AG04449 (cell line): ENCODE results near the gene NUMB.
A peak's percentile ranks its signal among the peaks of the same experiment; 100 is the strongest.

ENCODE experiments used
- CTCF ChIA-PET: fragments of 350-600 bp; formaldehyde crosslinking; extraction: SDS; loops from one replicate; lab custom pipeline; 2021; ENCODE audit warnings: antibody characterized with exemption; lab: Yijun Ruan, JAX
- POLR2A ChIA-PET: fragments of 400-600, 350-600 bp; formaldehyde crosslinking; extraction: SDS; loops from one replicate; lab custom pipeline; 2020; ENCODE audit warnings: antibody characterized with exemption, inconsistent platforms; lab: Yijun Ruan, JAX
- DNase-seq: peaks from one replicate; pipeline ENCODE4 v3.0.0-alpha.2; 2010; ENCODE audit warnings: low read depth, low spot score
- H3K4me3 ChIP-seq: 2 replicates; pipeline ENCODE4 v1.5.1; 2011; ENCODE audit warnings: low read depth, mild to moderate bottlenecking, control low read depth, low read length
- CTCF ChIP-seq: IDR thresholded peaks from one replicate; pipeline ENCODE4 v1.5.1; 2011; ENCODE audit warnings: mild to moderate bottlenecking, moderate library complexity, low read length, control low read depth, inconsistent platforms; ENCODE audit not compliant: insufficient read depth; ENCODE audit errors: missing control alignments

Gene NUMB

DNA sequence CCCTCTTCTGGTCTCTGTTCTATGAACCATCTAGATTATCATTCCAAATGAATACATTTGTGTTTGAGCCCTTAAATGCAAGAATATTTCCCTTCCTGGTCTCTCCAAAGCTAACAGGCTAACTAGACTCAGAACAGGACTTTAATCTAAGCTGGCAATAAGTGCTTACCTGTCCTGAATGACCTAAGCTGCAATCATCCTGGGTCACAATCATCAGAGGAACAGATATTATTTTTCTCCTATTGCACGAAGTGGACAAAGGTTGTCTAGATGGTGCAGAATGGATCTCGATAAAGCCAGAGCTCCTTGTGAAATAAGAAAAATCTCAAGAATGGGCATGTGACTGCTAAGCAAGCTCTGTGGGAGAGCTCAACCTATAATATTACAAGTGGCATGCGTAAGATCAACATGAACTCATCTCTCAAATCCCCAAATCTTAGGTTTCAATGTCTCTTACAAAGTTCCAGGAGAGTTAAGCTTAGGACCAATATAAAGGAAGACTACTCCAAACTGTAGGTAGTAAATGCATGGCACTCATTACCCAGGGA, 10.6 kb upstream of the NUMB start:
- DNase-seq, result no peak
- H3K4me3 ChIP-seq, result no peak overlapping the region
- no peak for TF ChIP-seq CTCF
- ChIA-PET CTCF (interaction anchor here (0.6 to 12.8 kb wide), 10 partner anchors 9 to 302 kb away, joined by 3 to 270 read pairs (median 4); no protein-coding TSS in a partner anchor), POLR2A (no interaction called here)

- no peak for TF ChIP-seq CTCF
- no peak overlapping the region for H3K4me3 ChIP-seq
- ChIA-PET POLR2A (interaction anchor here (0.6 to 0.7 kb wide), 2 partner anchors 45 to 82 kb away, joined by 3 read pairs; no protein-coding TSS in a partner anchor), CTCF (interaction anchor here (1.0 to 12.8 kb wide), 3 partner anchors 174 to 293 kb away, joined by 3 to 270 read pairs (median 133); no protein-coding TSS in a partner anchor)
- DNase-seq, result no peak
These were observed 9.5 kb upstream of the NUMB start for GRCh38 chr14:73467800-73468199.

DNA sequence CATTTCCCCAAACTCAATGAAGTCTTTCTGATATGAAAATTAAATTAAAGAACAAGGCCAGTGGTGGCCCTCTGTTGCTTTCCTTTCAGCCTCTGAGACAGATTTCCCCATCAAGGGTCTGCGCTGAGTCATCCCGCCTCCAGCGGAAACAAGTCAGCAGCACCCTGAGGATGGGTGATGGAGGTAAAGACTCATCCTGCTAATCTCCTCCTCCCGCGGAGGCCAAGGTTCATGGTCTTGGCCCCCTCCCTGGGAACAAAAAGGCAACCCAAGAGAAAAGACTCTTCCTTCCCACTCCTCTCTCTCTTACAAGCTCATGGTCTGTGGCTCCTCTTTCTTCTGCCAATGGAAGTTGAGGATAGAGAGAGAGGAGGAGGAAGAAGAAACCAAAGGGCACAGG, 9.0 kb upstream of the NUMB start:
- no peak for DNase-seq
- no peak for TF ChIP-seq CTCF
- ChIA-PET POLR2A (interaction anchor here (0.7 kb wide), 1 partner anchor 45 kb away, joined by 3 read pairs; no protein-coding TSS in a partner anchor), CTCF (interaction anchor here (1.0 to 12.8 kb wide), 3 partner anchors 173 to 293 kb away, joined by 3 to 270 read pairs (median 133); no protein-coding TSS in a partner anchor)
- no peak overlapping the region for H3K4me3 ChIP-seq

- no peak for TF ChIP-seq CTCF
- no peak for DNase-seq
- no peak overlapping the region for H3K4me3 ChIP-seq
- ChIA-PET CTCF (interaction anchor here (12.0 to 12.8 kb wide), 2 partner anchors 173 to 292 kb away, joined by 133 to 270 read pairs; no protein-coding TSS in a partner anchor), POLR2A (no interaction called here)
These were observed 8.5 kb upstream of the NUMB start for GRCh38 chr14:73466861-73467260.

GRCh38 chr14:73465823-73466532, 7.6 kb upstream of the NUMB start:
- ChIA-PET CTCF (interaction anchor here (1.0 to 12.8 kb wide), 2 partner anchors 105 to 172 kb away, joined by 3 to 270 read pairs; no protein-coding TSS in a partner anchor), POLR2A (no interaction called here)
- H3K4me3 ChIP-seq, result no peak overlapping the region
- no peak for DNase-seq
- no peak for TF ChIP-seq CTCF

- CTCF ChIA-PET, result interaction anchor here (1.1 to 4.8 kb wide), 5 partner anchors 9 to 291 kb away, joined by 3 to 37 read pairs (median 12); no protein-coding TSS in a partner anchor
- POLR2A ChIA-PET, result no interaction called here
- TF ChIP-seq CTCF, result no peak
These were observed 5.1 kb upstream of the NUMB start for GRCh38 chr14:73463411-73463810.

More at GRCh38 chr14:73463411-73463810, 5.1 kb upstream of the NUMB start:
- no peak overlapping the region for H3K4me3 ChIP-seq
- peak; percentile 93 for DNase-seq
